ENCODE results near the gene CACNA1S. TPM values are rescaled to one million over a fixed set of nuclear protein-coding genes. Genes with fewer than 3 reads are reported as not detected.

CACNA1S gene
- total RNA-seq, 1 donor from 2014 or later = 0.05 TPM

GRCh38 chr1:201026234-201026633, 86.0 kb downstream of the CACNA1S start:
- Mint-ChIP-seq H3K27me3 (peaks cover 25% of the 10 kb centered on the region), H3K4me3 (ENCODE audit: low read depth) (no peak overlapping the region), H3K36me3 (ENCODE audit: insufficient read depth) (no peaks in the 10 kb centered on the region), H3K4me1 (ENCODE audit: low read depth) (peaks cover 14% of the 10 kb centered on the region), H3K27ac (no peak overlapping the region), H3K9me3 (ENCODE audit: low read depth) (no peaks in the 10 kb centered on the region)
- DNase-seq (ENCODE audit: low spot score, unreplicated experiment) = no peak
- no peak for TF ChIP-seq CTCF (IDR thresholded peaks at IDR 0.05; ENCODE audit: unreplicated experiment)

DNA sequence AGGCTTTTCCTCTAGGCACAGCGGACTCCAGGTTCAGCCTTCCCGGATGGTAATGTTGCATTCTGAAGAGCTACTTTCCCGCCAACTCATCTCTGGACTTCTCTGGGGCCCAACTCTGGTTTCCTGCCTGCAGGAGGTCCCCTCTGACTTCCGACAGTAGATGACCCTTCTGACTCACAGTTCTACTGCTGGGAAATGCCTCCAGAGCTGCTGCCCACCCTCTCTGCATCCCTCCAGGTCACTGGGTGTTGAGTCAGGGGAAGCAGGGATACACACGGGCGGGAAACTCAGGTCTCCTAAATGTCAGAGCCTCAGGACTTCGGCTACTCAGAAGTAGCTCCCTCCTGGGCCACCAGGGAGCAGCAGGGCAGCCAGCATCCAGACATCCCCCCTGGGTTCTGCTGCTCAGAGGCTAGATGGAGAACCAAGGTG, 86.6 kb downstream of the CACNA1S start:
- Mint-ChIP-seq H3K27me3 (peaks cover 21% of the 10 kb centered on the region), H3K27ac (no peak overlapping the region), H3K4me3 (ENCODE audit: low read depth) (no peak overlapping the region), H3K36me3 (ENCODE audit: insufficient read depth) (no peaks in the 10 kb centered on the region), H3K9me3 (ENCODE audit: low read depth) (no peaks in the 10 kb centered on the region), H3K4me1 (ENCODE audit: low read depth) (peaks cover 17% of the 10 kb centered on the region)
- TF ChIP-seq CTCF (IDR thresholded peaks at IDR 0.05; ENCODE audit: unreplicated experiment) = peak; percentile 44
- no peak for DNase-seq (ENCODE audit: low spot score, unreplicated experiment)

DNA sequence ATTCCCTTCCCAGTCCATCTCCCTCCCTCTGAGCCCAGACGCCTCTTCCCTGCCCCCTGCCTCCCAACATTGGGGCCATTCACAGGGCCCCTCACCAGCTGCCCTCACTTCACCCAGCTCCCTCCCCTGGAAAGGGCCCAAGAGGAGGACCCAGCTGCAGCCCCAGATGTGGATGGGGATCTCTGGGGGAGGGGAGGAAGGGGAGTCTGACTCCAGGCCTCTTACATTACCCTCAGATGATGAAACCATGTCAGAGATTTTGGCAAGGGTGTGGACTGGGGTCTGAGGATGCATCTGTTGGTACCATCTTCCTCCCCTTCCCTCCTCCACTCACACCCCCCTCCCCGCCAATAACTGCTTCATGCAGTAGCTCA, 87.6 kb downstream of the CACNA1S start:
- H3K4me3 Mint-ChIP-seq (ENCODE audit: low read depth) = no peak overlapping the region
- TF ChIP-seq CTCF (IDR thresholded peaks at IDR 0.05; ENCODE audit: unreplicated experiment) = no peak
- H3K4me1 Mint-ChIP-seq (ENCODE audit: low read depth) = peaks cover 18% of the 10 kb centered on the region
- no peaks in the 10 kb centered on the region for H3K9me3 Mint-ChIP-seq (ENCODE audit: low read depth)
- H3K27me3 Mint-ChIP-seq = peaks cover 19% of the 10 kb centered on the region
- H3K27ac Mint-ChIP-seq = no peak overlapping the region
- H3K36me3 Mint-ChIP-seq (ENCODE audit: insufficient read depth) = no peaks in the 10 kb centered on the region
- DNase-seq (ENCODE audit: low spot score, unreplicated experiment) = no peak

- Mint-ChIP-seq H3K4me3 (ENCODE audit: low read depth) (peak overlapping the region; percentile 66), H3K9me3 (ENCODE audit: low read depth) (no peaks in the 10 kb centered on the region), H3K27ac (no peak overlapping the region), H3K4me1 (ENCODE audit: low read depth) (peaks cover 18% of the 10 kb centered on the region), H3K27me3 (peaks cover 19% of the 10 kb centered on the region), H3K36me3 (ENCODE audit: insufficient read depth) (no peaks in the 10 kb centered on the region)
- TF ChIP-seq CTCF (IDR thresholded peaks at IDR 0.05; ENCODE audit: unreplicated experiment) = no peak
- no peak for DNase-seq (ENCODE audit: low spot score, unreplicated experiment)
Measured at GRCh38 chr1:201023920-201024624, 88.2 kb downstream of the CACNA1S start.

DNA sequence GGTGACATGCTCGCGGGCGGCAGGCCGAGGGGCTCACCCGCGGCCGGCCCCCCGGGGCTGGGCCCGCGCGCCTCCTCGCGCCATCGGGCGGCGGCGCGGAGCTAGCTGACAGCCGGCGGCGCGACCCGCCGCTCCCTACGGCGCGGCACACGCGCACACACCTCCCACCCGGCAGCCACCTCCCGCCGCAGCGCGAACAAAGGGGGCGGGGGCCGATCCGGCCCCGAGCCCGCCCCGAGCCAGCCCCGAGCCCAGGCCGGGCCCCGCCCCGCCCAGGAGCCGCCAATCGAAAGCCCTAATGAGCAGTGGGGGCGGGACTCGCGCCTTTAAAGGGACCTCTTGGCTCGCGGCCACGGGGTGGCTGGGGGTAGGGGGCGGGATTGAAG, 88.7 kb downstream of the CACNA1S start, which contains the start of gene KIF21B:
Gene KIF21B (minus strand): TSS at position 198 of the 386 bp plus-strand sequence. CDS start 331 bp downstream, outside the sequence.
- peak within 1 kb of the TSS; percentile 46 for H3K27ac Mint-ChIP-seq
- DNase-seq (ENCODE audit: low spot score, unreplicated experiment) = peak; percentile 82
- H3K4me1 Mint-ChIP-seq (ENCODE audit: low read depth) = peaks cover 18% of the 10 kb centered on the region
- no peak for TF ChIP-seq CTCF (IDR thresholded peaks at IDR 0.05; ENCODE audit: unreplicated experiment)
- no peaks in the 10 kb centered on the region for H3K36me3 Mint-ChIP-seq (ENCODE audit: insufficient read depth)
- H3K27me3 Mint-ChIP-seq = peaks cover 19% of the 10 kb centered on the region
- H3K9me3 Mint-ChIP-seq (ENCODE audit: low read depth) = no peaks in the 10 kb centered on the region
- H3K4me3 Mint-ChIP-seq (ENCODE audit: low read depth) = peak within 1 kb of the TSS; percentile 75

Data from progenitor cell of endocrine pancreas (in vitro differentiated cells).